Stimulated activated CD4-positive, alpha-beta T cell treated with anti-CD3 and anti-CD28 coated beads, Interleukin-4, amount 100 ng/mL, for 24 hours (primary cell): ENCODE measurements around the gene MYOF.
A peak's percentile ranks its signal among the peaks of the same experiment; 100 is the strongest.
"Not testable (repeated sequence)": the region's sequence is repeated elsewhere in the genome, so short reads cannot be mapped to it uniquely, and the experiment has no call there.

Experiments
- DNase-seq: peaks from one replicate; pipeline ENCODE4 v3.0.0-alpha.2; 2020

The MYOF gene

GRCh38 chr10:93481637-93482144 lies 443 bp downstream of the MYOF start:
- no peak for DNase-seq

GRCh38 chr10:93478873-93479272 lies 3.3 kb downstream of the MYOF start:
- no peak for DNase-seq

- no peak for DNase-seq
Measured at GRCh38 chr10:93476756-93477155, 5.4 kb downstream of the MYOF start.

- DNase-seq, result no peak
Measured at GRCh38 chr10:93475871-93476270, 6.3 kb downstream of the MYOF start.

- no peak for DNase-seq
Measured at GRCh38 chr10:93475227-93475626, 6.9 kb downstream of the MYOF start.

- DNase-seq, result no peak
Measured at GRCh38 chr10:93473804-93474472, 8.2 kb downstream of the MYOF start.

- no peak for DNase-seq
Measured at GRCh38 chr10:93473161-93473560, 9.0 kb downstream of the MYOF start.

- no peak for DNase-seq
Measured at GRCh38 chr10:93471110-93471651, 11.0 kb downstream of the MYOF start.

GRCh38 chr10:93469454-93469853 lies 12.7 kb downstream of the MYOF start:
- no peak for DNase-seq

- no peak for DNase-seq
Measured at GRCh38 chr10:93468461-93469213, 13.5 kb downstream of the MYOF start.

GRCh38 chr10:93467635-93468034 lies 14.5 kb downstream of the MYOF start:
- DNase-seq, result not testable (repeated sequence)

- no peak for DNase-seq
Measured at GRCh38 chr10:93465806-93466675, 16.1 kb downstream of the MYOF start.

- DNase-seq, result no peak
Measured at GRCh38 chr10:93464776-93465388, 17.3 kb downstream of the MYOF start.

- no peak for DNase-seq
Measured at GRCh38 chr10:93463723-93464476, 18.2 kb downstream of the MYOF start.

GRCh38 chr10:93462881-93463280 lies 19.3 kb downstream of the MYOF start:
- DNase-seq, result peak; percentile 50

GRCh38 chr10:93462371-93462770 lies 19.8 kb downstream of the MYOF start:
- no peak for DNase-seq

- DNase-seq, result no peak
Measured at GRCh38 chr10:93461807-93462178, 20.3 kb downstream of the MYOF start.

GRCh38 chr10:93461109-93461806 lies 20.9 kb downstream of the MYOF start:
- no peak for DNase-seq

GRCh38 chr10:93459466-93459865 lies 22.7 kb downstream of the MYOF start:
- DNase-seq, result no peak

GRCh38 chr10:93458821-93459257 lies 23.3 kb downstream of the MYOF start:
- DNase-seq, result peak; percentile 8

- no peak for DNase-seq
Measured at GRCh38 chr10:93457511-93457910, 24.6 kb downstream of the MYOF start.
